ENCODE results near the gene TTC28.

TTC28 gene

GRCh38 chr22:27972732-27973698 is 706.6 kb downstream of the TTC28 start:
- H2BK5ac ChIP-seq (ENCODE audit: low read length): no peak overlapping the region
- no peak overlapping the region for H3K9ac ChIP-seq (ENCODE audit: low read length)
- H3K79me2 ChIP-seq (ENCODE audit: control insufficient read depth, insufficient read depth, low read length): no peaks in the 10 kb centered on the region
- H2BK120ac ChIP-seq (ENCODE audit: low read depth, low read length): no peak overlapping the region
- H2AK5ac ChIP-seq (ENCODE audit: low read length): no peak overlapping the region
- H3K27ac ChIP-seq (ENCODE audit: low read depth, low read length): no peak overlapping the region
- H3K18ac ChIP-seq (ENCODE audit: low read length): no peak overlapping the region
- no peaks in the 10 kb centered on the region for H3K36me3 ChIP-seq (ENCODE audit: control insufficient read depth, insufficient read depth, low read length)
- no peaks in the 10 kb centered on the region for H3K27me3 ChIP-seq (ENCODE audit: insufficient read depth, low read length, poor library complexity)
- H3K4me3 ChIP-seq (ENCODE audit: low read length): no peak overlapping the region
- no peak overlapping the region for H3K56ac ChIP-seq (ENCODE audit: low read length)
- no peak overlapping the region for H3K4me2 ChIP-seq (ENCODE audit: low read length)
- H3K4ac ChIP-seq (ENCODE audit: low read depth, low read length): no peak overlapping the region
- WGBS (ENCODE audit: extremely low coverage, insufficient coverage, low lambda C conversion rate): no CpG with 5 or more reads among the region's 9 CpGs
- no peak overlapping the region for H4K5ac ChIP-seq (ENCODE audit: low read length)
- no peak overlapping the region for H2BK15ac ChIP-seq (replicated peaks; ENCODE audit: low read depth)
- H3K23ac ChIP-seq (ENCODE audit: low read length): no peak overlapping the region
- H3K4me1 ChIP-seq (ENCODE audit: control insufficient read depth, low read depth, low read length): no peaks in the 10 kb centered on the region
- no peak for DNase-seq
- no peaks in the 10 kb centered on the region for H3K79me1 ChIP-seq (ENCODE audit: low read length)
- no peak overlapping the region for H4K8ac ChIP-seq (ENCODE audit: low read depth, low read length)

- Histone ChIP-seq H2BK5ac (ENCODE audit: low read length) (no peak overlapping the region), H4K5ac (ENCODE audit: low read length) (no peak overlapping the region), H3K4me1 (ENCODE audit: control insufficient read depth, low read depth, low read length) (no peaks in the 10 kb centered on the region), H2BK15ac (replicated peaks; ENCODE audit: low read depth) (no peak overlapping the region), H3K56ac (ENCODE audit: low read length) (no peak overlapping the region), H3K4me3 (ENCODE audit: low read length) (no peak overlapping the region), H3K18ac (ENCODE audit: low read length) (no peak overlapping the region), H3K36me3 (ENCODE audit: control insufficient read depth, insufficient read depth, low read length) (no peaks in the 10 kb centered on the region), H3K79me2 (ENCODE audit: control insufficient read depth, insufficient read depth, low read length) (no peaks in the 10 kb centered on the region), H3K9ac (ENCODE audit: low read length) (no peak overlapping the region), H3K4me2 (ENCODE audit: low read length) (no peak overlapping the region), H2BK120ac (ENCODE audit: low read depth, low read length) (no peak overlapping the region), H3K79me1 (ENCODE audit: low read length) (no peaks in the 10 kb centered on the region), H2AK5ac (ENCODE audit: low read length) (no peak overlapping the region), H3K27ac (ENCODE audit: low read depth, low read length) (no peak overlapping the region), H3K23ac (ENCODE audit: low read length) (no peak overlapping the region), H4K8ac (ENCODE audit: low read depth, low read length) (no peak overlapping the region), H3K27me3 (ENCODE audit: insufficient read depth, low read length, poor library complexity) (no peaks in the 10 kb centered on the region), H3K4ac (ENCODE audit: low read depth, low read length) (no peak overlapping the region)
- WGBS (ENCODE audit: extremely low coverage, insufficient coverage, low lambda C conversion rate): no CpG with 5 or more reads among the region's 1 CpG
- no peak for DNase-seq
These were observed 707.7 kb downstream of the TTC28 start for GRCh38 chr22:27971926-27972325.

- Histone ChIP-seq H3K9ac (ENCODE audit: low read length) (no peak overlapping the region), H3K4me3 (ENCODE audit: low read length) (no peak overlapping the region), H4K8ac (ENCODE audit: low read depth, low read length) (no peak overlapping the region), H2BK5ac (ENCODE audit: low read length) (no peak overlapping the region), H3K27me3 (ENCODE audit: insufficient read depth, low read length, poor library complexity) (no peaks in the 10 kb centered on the region), H3K27ac (ENCODE audit: low read depth, low read length) (no peak overlapping the region), H3K79me1 (ENCODE audit: low read length) (no peaks in the 10 kb centered on the region), H3K4ac (ENCODE audit: low read depth, low read length) (no peak overlapping the region), H3K79me2 (ENCODE audit: control insufficient read depth, insufficient read depth, low read length) (no peaks in the 10 kb centered on the region), H4K5ac (ENCODE audit: low read length) (no peak overlapping the region), H2BK120ac (ENCODE audit: low read depth, low read length) (no peak overlapping the region), H3K23ac (ENCODE audit: low read length) (no peak overlapping the region), H2BK15ac (replicated peaks; ENCODE audit: low read depth) (no peak overlapping the region), H3K36me3 (ENCODE audit: control insufficient read depth, insufficient read depth, low read length) (no peaks in the 10 kb centered on the region), H3K4me1 (ENCODE audit: control insufficient read depth, low read depth, low read length) (no peaks in the 10 kb centered on the region), H2AK5ac (ENCODE audit: low read length) (no peak overlapping the region), H3K4me2 (ENCODE audit: low read length) (no peak overlapping the region), H3K18ac (ENCODE audit: low read length) (no peak overlapping the region), H3K56ac (ENCODE audit: low read length) (no peak overlapping the region)
- no CpG with 5 or more reads among the region's 1 CpG for WGBS (ENCODE audit: extremely low coverage, insufficient coverage, low lambda C conversion rate)
- DNase-seq: no peak
These were observed 708.9 kb downstream of the TTC28 start for GRCh38 chr22:27970596-27971220.

- no peak for DNase-seq
- Histone ChIP-seq H3K4me1 (ENCODE audit: control insufficient read depth, low read depth, low read length) (no peaks in the 10 kb centered on the region), H4K5ac (ENCODE audit: low read length) (no peak overlapping the region), H3K4ac (ENCODE audit: low read depth, low read length) (no peak overlapping the region), H2BK5ac (ENCODE audit: low read length) (no peak overlapping the region), H3K36me3 (ENCODE audit: control insufficient read depth, insufficient read depth, low read length) (no peaks in the 10 kb centered on the region), H3K18ac (ENCODE audit: low read length) (no peak overlapping the region), H3K27me3 (ENCODE audit: insufficient read depth, low read length, poor library complexity) (no peaks in the 10 kb centered on the region), H2AK5ac (ENCODE audit: low read length) (no peak overlapping the region), H4K8ac (ENCODE audit: low read depth, low read length) (no peak overlapping the region), H3K79me1 (ENCODE audit: low read length) (no peaks in the 10 kb centered on the region), H2BK15ac (replicated peaks; ENCODE audit: low read depth) (no peak overlapping the region), H2BK120ac (ENCODE audit: low read depth, low read length) (no peak overlapping the region), H3K9ac (ENCODE audit: low read length) (no peak overlapping the region), H3K56ac (ENCODE audit: low read length) (no peak overlapping the region), H3K4me2 (ENCODE audit: low read length) (no peak overlapping the region), H3K27ac (ENCODE audit: low read depth, low read length) (no peak overlapping the region), H3K23ac (ENCODE audit: low read length) (no peak overlapping the region), H3K79me2 (ENCODE audit: control insufficient read depth, insufficient read depth, low read length) (no peaks in the 10 kb centered on the region), H3K4me3 (ENCODE audit: low read length) (no peak overlapping the region)
- no CpG with 5 or more reads among the region's 15 CpGs for WGBS (ENCODE audit: extremely low coverage, insufficient coverage, low lambda C conversion rate)
These were observed 713.2 kb downstream of the TTC28 start for GRCh38 chr22:27966168-27967064.

- H3K79me1 ChIP-seq (ENCODE audit: low read length): no peaks in the 10 kb centered on the region
- no peak for DNase-seq
- no peak overlapping the region for H3K4me2 ChIP-seq (ENCODE audit: low read length)
- no peak overlapping the region for H3K9ac ChIP-seq (ENCODE audit: low read length)
- H3K56ac ChIP-seq (ENCODE audit: low read length): no peak overlapping the region
- H3K4me3 ChIP-seq (ENCODE audit: low read length): no peak overlapping the region
- H3K23ac ChIP-seq (ENCODE audit: low read length): no peak overlapping the region
- H3K4ac ChIP-seq (ENCODE audit: low read depth, low read length): no peak overlapping the region
- no peak overlapping the region for H4K5ac ChIP-seq (ENCODE audit: low read length)
- H3K4me1 ChIP-seq (ENCODE audit: control insufficient read depth, low read depth, low read length): no peaks in the 10 kb centered on the region
- no peak overlapping the region for H2BK15ac ChIP-seq (replicated peaks; ENCODE audit: low read depth)
- no peaks in the 10 kb centered on the region for H3K36me3 ChIP-seq (ENCODE audit: control insufficient read depth, insufficient read depth, low read length)
- H3K27me3 ChIP-seq (ENCODE audit: insufficient read depth, low read length, poor library complexity): no peaks in the 10 kb centered on the region
- H3K27ac ChIP-seq (ENCODE audit: low read depth, low read length): no peak overlapping the region
- no peak overlapping the region for H2BK120ac ChIP-seq (ENCODE audit: low read depth, low read length)
- no peak overlapping the region for H2BK5ac ChIP-seq (ENCODE audit: low read length)
- no CpG with 5 or more reads among the region's 9 CpGs for WGBS (ENCODE audit: extremely low coverage, insufficient coverage, low lambda C conversion rate)
- no peak overlapping the region for H4K8ac ChIP-seq (ENCODE audit: low read depth, low read length)
- no peaks in the 10 kb centered on the region for H3K79me2 ChIP-seq (ENCODE audit: control insufficient read depth, insufficient read depth, low read length)
- H3K18ac ChIP-seq (ENCODE audit: low read length): no peak overlapping the region
- no peak overlapping the region for H2AK5ac ChIP-seq (ENCODE audit: low read length)
These were observed 717.2 kb downstream of the TTC28 start for GRCh38 chr22:27962268-27963044.

All from mesendoderm (in vitro differentiated cells).